IMR-90 (cell line): Measurements from ENCODE around the gene CKB.

Experiments
- CTCF ChIP-seq: conservative IDR thresholded peaks from 2 replicates; pipeline ENCODE4 v1.5.1; 2012; ENCODE audit warnings: mild to moderate bottlenecking, low read depth, low read length, improper control_type of control experiment
- RFX5 ChIP-seq: IDR thresholded peaks from 2 replicates; pipeline ENCODE4 v1.8.0; 2012; ENCODE audit warnings: low read depth, mild to moderate bottlenecking, low read length, moderate library complexity
- SMC3 ChIP-seq: fragments of 150-350 bp; IDR thresholded peaks from 2 replicates; pipeline ENCODE4 v1.6.1; 2016; ENCODE audit warnings: low read depth, mild to moderate bottlenecking, antibody characterized with exemption, low read length, moderate library complexity
- TF ChIP-seq, protein P1 (sequence below): fragments of 150-350 bp; IDR thresholded peaks from 2 replicates; pipeline ENCODE4 v1.6.1; 2017; ENCODE audit warnings: mild to moderate bottlenecking, antibody characterized with exemption, low read length, low read depth
- TF ChIP-seq, protein P2 (sequence below): fragments of 150-350 bp; IDR thresholded peaks from 2 replicates; pipeline ENCODE4 v1.6.1; 2016; ENCODE audit warnings: low read depth, mild to moderate bottlenecking, low read length, moderate library complexity, borderline replicate concordance

DNA sequence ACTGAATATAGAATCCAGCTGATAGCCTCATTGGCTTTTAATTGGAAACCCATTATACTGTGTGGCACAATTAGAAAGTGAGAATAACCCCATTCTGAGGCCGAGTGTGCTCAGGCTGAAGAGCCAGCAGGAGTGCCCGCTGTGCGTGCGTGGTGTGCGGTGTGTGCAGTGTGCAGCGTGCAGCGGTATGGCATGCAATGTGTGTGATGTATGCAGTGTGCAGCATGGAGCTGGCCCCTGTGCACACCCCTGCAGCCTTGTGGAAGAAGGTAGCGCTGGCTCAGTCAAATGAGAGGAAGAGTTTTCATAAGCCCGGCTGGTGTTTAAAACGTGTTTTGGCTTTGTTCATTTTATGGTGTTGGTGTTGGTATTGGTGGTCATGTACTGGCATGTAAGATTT is 22.9 kb downstream of the CKB start:
- no peak for TF ChIP-seq CTCF
- TF ChIP-seq, protein P1, sequence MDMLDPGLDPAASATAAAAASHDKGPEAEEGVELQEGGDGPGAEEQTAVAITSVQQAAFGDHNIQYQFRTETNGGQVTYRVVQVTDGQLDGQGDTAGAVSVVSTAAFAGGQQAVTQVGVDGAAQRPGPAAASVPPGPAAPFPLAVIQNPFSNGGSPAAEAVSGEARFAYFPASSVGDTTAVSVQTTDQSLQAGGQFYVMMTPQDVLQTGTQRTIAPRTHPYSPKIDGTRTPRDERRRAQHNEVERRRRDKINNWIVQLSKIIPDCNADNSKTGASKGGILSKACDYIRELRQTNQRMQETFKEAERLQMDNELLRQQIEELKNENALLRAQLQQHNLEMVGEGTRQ = no peak
- TF ChIP-seq SMC3 = no peak
- no peak for TF ChIP-seq RFX5
- TF ChIP-seq, protein P2, sequence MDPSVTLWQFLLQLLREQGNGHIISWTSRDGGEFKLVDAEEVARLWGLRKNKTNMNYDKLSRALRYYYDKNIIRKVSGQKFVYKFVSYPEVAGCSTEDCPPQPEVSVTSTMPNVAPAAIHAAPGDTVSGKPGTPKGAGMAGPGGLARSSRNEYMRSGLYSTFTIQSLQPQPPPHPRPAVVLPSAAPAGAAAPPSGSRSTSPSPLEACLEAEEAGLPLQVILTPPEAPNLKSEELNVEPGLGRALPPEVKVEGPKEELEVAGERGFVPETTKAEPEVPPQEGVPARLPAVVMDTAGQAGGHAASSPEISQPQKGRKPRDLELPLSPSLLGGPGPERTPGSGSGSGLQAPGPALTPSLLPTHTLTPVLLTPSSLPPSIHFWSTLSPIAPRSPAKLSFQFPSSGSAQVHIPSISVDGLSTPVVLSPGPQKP = no peak
